ENCODE results near the gene ETV7. TPM values are rescaled to one million over a fixed set of nuclear protein-coding genes. Genes with fewer than 3 reads are reported as not detected.
A peak's percentile ranks its signal among the peaks of the same experiment; 100 is the strongest.

Gene ETV7
- total RNA-seq, 1 experiment from 2014 or later = 0.24 TPM

DNA sequence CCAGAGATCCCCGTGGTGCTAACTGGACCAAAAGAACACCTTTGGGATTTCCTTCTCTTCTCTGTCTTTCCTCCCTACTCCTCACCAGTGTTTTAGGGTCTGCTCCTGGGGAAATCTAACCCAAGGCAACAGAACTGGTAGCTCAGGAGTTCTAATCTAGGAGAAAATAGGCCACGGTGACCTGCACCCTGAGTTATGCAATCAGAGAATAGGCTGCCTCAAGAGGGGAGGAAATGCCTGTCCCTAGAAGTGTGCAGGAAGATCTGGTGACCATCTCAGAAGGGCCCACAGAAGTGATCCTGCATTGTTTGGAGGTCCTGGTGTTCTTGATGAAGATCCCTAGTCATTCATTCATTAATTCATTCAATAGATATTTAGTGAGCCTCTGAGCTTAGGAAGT, 3.4 kb downstream of the ETV7 start:
- DNase-seq (ENCODE audit: low read depth) = no peak

- no peak for DNase-seq (ENCODE audit: low read depth)
These were observed 3.9 kb downstream of the ETV7 start for GRCh38 chr6:36383606-36384005.

DNA sequence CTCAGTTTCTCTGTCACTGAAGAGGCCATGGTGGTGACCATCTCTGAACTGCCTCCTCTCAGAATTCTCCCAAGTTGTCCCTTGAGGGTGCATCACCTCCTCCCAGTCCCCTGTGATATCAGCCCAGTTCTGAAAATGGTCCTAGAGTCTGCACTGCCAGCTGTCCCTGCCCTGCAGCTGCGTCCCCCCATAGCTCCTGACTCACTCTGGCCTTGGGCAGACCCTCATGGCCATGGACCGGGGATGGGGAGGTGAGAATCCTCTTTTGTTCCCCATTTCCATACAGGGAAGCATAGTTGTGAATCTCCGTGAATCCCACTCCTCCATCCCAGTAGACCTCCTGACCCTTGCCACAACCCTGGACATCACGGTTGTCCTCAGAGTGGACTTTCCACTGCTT, 4.5 kb downstream of the ETV7 start:
- no peak for DNase-seq (ENCODE audit: low read depth)

DNA sequence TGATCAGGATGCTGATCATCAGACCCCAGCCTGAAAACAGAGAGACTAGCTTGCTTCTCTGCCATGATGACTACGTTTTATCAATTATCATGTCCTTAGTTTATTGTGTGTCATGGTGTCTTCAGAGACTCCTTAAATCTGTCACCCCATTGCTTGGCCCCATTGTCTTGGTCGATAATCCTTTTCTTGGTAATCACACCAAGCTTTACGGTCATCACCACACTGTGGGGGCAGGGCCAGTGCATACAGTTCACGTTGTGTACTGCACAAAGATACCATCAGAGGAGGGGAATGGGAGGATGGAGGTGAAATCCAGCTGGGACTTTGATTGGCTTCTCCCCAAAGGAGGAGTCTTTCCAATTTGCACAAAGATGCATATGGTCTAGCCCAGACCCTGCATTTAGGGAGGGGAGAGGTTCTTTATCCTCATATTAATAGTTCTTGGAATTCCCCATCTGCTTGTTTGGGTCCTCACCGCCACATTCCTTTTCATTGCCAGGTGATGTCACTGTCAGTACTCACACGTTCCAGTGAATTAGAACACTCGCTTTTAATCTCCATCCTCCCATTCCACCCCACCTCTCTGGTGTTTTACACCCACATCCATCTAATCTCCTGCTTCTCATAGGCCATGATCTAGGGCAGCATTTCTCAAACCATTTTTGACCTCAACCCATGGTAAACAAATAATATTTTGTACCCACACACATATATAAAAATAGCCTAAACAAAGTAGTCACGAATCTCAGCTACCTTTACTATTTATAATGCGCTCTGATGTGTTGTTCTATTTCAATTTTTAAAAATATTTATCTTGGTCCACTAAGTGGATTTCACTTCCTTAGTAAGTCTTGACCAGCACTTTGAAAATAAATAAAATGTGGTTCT, 5.7 kb downstream of the ETV7 start:
- DNase-seq (ENCODE audit: low read depth) = no peak

- DNase-seq (ENCODE audit: low read depth) = no peak
These were observed 7.3 kb downstream of the ETV7 start for GRCh38 chr6:36380166-36380565.

DNA sequence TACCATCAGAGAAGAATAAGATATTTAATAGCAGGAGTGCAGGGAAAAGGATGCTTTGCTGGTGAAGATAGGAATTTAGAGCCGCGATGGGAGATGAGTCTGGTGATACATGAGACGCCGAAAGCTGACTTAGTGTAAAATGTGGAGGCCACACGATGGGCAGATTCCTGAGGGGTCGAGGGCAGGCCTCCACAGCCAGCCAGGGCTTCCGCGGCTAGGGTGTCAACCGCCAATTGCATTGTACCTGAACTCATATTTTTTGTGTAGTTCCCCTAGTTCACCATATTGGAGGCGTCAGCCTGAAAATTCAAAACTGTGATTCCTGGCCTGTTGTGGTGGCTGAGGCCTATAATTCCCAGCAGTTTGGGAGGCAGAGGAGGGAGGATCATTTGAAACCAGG, 8.5 kb downstream of the ETV7 start:
- DNase-seq (ENCODE audit: low read depth) = no peak

DNA sequence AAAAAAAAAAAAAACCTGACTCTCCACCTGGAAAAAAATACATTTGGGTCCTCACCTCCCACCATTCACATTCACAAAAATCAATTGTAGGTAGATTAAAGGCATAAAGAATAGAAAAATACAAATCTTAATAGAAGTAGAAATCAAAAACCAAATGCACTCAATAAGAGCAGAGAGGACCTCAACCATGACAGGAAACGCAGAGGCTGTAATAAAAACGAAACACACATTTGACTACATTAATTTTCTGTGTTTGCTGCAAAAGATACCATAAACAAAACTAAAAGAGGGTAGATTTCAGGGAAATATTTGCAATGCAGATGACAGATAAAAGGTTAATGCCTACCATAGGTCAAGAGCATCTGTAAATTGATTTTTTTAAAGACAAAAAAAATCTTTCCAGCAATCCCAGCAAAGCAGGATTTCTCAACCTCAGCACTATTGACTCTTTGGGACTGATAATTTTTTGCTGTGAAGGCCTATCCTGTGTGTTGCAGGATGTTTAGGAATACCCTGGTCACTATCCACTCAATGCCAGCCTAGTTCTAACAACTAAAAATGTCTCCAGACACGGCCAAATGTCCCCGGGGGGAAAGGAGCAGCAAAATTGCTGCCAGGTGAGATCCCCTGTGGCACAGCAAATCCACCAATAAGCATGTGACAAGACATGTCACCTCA, 9.1 kb downstream of the ETV7 start:
- DNase-seq (ENCODE audit: low read depth) = no peak

GRCh38 chr6:36377594-36377993, 9.9 kb downstream of the ETV7 start:
- DNase-seq (ENCODE audit: low read depth) = no peak

- DNase-seq (ENCODE audit: low read depth) = no peak
These were observed 10.7 kb downstream of the ETV7 start for GRCh38 chr6:36376742-36377141.

GRCh38 chr6:36376183-36376582, 11.3 kb downstream of the ETV7 start:
- DNase-seq (ENCODE audit: low read depth) = no peak

DNA sequence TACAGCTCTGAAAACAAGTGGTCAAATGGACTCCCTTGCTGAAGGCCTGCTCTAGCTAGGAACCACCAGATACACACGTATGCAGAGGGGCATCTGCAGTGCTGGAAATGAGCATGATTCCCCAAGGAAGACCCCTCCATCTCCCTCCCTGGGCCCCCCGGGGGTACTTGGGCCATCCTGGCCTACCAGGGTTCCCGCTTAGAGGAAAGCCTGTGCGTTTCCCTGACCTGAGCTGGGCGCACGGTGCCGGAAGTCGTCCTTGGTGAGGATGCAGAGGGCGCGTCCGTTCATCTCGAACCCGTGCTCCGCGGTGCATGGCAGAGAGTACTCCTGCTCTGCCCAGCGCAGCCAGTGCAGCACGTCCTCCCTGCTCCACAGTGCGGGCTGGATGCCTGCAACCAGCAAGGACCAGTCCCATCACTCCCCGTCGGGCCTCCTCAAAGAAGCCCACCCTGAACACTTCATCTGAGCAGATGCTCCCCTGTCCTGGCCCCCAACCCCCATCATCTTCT, 11.8 kb downstream of the ETV7 start:
- no peak for DNase-seq (ENCODE audit: low read depth)

DNA sequence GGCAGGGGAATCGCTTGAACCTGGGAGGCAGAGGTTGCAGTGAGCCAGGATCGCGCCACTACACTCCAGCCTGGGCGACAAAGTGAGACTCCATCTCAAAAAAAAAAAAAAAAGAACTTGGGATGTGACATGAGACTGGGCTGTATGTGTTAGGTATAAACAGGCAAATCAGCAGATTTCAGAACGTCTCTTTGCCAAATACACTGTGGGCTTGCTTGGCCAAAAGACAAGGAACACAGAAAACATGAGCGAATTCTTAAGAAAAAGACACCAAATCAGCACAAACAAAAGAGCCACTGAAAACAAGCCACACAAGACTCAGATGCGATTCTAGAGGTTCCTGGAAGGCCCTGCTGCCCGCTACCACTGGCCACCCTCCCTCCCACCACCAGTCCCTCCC, 12.5 kb downstream of the ETV7 start:
- no peak for DNase-seq (ENCODE audit: low read depth)

DNA sequence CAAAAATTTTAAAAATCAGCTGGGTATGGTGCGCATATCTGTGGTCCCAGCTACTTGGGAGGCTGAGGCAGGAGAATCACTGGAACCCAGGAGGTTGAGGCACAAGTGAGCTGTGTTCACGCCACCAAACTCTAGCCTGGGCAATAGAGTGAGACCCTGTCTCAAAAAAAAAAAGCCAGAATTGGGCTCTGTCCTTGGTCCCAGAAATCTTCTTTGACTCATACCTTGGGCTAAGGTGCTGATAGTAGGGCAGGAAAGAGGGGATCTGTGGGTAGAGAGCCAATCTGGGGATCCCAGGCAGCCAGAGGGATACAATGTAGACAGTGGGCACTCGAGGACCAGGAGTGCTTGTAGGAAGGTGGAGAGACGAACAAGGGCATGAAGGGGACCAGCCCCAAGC, 13.3 kb downstream of the ETV7 start:
- DNase-seq (ENCODE audit: low read depth) = no peak

- peak; percentile 19 for DNase-seq (ENCODE audit: low read depth)
These were observed 14.0 kb downstream of the ETV7 start for GRCh38 chr6:36373368-36374019.

DNA sequence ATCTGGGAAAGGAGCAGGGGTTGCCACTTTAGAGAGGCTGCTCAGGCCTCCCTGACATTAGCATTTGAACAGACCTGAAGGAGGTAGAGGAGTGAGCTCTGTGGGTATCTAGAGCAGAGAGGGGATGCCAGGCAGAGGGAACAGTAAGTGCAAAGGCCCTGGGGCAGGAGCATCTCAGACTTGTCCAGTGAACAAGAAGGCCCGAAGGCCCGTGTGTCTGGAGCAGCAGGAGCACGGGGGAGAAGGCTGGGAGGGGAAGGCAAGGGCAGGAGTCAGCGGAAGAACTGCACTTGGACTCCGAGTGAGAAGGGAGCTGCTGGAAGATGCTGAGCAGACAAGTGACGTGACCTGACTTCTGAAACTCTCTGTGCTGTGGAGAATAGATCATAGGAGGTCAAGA, 15.4 kb downstream of the ETV7 start:
- DNase-seq (ENCODE audit: low read depth) = no peak

GRCh38 chr6:36371211-36371610, 16.3 kb downstream of the ETV7 start:
- no peak for DNase-seq (ENCODE audit: low read depth)

DNA sequence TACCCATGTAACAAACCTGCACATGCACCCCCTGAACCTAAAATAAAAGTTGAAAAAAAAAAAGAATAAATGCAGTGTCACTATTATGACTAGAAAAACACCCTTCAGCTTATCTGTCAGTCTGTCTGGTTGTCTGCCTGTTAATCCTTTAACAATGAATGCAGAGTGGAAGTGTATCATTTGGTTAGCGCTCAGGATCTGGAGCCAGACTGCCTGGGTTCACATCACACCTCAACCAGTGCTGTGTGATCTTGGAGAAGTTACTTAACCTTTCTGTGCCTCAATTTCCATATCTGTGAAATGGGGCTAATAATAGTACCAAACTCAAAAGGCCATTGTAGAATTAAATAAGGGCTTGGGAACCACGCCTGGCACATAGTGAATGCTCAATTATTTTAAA, 16.8 kb downstream of the ETV7 start:
- no peak for DNase-seq (ENCODE audit: low read depth)

- peak; percentile 55 for DNase-seq (ENCODE audit: low read depth)
These were observed 18.3 kb downstream of the ETV7 start for GRCh38 chr6:36368921-36369865.

DNA sequence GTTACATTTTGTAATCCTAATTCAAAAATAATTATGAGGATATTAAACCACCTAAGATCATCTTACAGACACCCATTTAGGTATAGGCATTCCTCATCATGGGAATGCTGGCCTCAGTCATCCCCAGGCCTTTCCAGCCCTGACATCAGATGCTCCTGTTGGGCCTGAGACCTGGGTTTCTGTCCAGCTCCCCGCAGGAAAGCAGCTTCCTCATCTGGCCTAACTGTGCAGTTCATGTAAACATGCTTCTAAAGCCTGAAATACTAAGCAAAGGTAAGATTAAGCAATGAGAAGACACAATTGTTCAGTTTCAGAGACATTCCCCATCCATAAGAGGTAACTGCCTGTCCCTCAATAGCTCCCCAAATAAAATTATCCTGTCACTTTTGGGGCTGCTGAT, 19.0 kb downstream of the ETV7 start:
- no peak for DNase-seq (ENCODE audit: low read depth)

- no peak for DNase-seq (ENCODE audit: low read depth)
These were observed 19.7 kb downstream of the ETV7 start for GRCh38 chr6:36367743-36368142.

- no peak for DNase-seq (ENCODE audit: low read depth)
These were observed 22.6 kb downstream of the ETV7 start for GRCh38 chr6:36364669-36365479.

Data from RPMI7951 (cell line).